H9 (cell line): ENCODE measurements around the gene BEND5. TPM values are rescaled to one million over a fixed set of nuclear protein-coding genes. Genes with fewer than 3 reads are reported as not detected.

ENCODE experiments used
- DNase-seq: peaks from one replicate; pipeline ENCODE4 v3.0.0-alpha.2; 2017
- H2AFZ ChIP-seq: one replicate; pipeline ENCODE4 v1.6.1; 2013; ENCODE audit warnings: mild to moderate bottlenecking, low read length, control low read depth, moderate library complexity
- H2AK5ac ChIP-seq: 2 replicates; pipeline ENCODE4 v1.6.1; 2013; ENCODE audit warnings: low read length, control low read depth, mixed read lengths; ENCODE audit not compliant: insufficient read length
- H2BK120ac ChIP-seq: one replicate; pipeline ENCODE4 v1.6.1; 2013; ENCODE audit warnings: low read depth, mild to moderate bottlenecking, low read length, control low read depth, inconsistent platforms; ENCODE audit not compliant: poor library complexity, severe bottlenecking
- H2BK12ac ChIP-seq: 2 replicates; pipeline ENCODE4 v1.6.1; 2013; ENCODE audit warnings: low read length, control low read depth, mixed read lengths, low read depth; ENCODE audit not compliant: insufficient read length
- H2BK15ac ChIP-seq: 2 replicates; pipeline ENCODE4 v1.6.1; 2013; ENCODE audit warnings: low read depth, low read length, control low read depth
- H2BK20ac ChIP-seq: one replicate; pipeline ENCODE4 v1.6.1; 2013; ENCODE audit warnings: low read depth, mild to moderate bottlenecking, low read length, control low read depth, inconsistent platforms; ENCODE audit not compliant: poor library complexity, severe bottlenecking
- H2BK5ac ChIP-seq: 2 replicates; pipeline ENCODE4 v1.6.1; 2013; ENCODE audit warnings: low read length, control low read depth, mixed read lengths; ENCODE audit not compliant: insufficient read length
- H3K14ac ChIP-seq: 2 replicates; pipeline ENCODE4 v1.6.1; 2013; ENCODE audit warnings: low read length, control low read depth; ENCODE audit not compliant: insufficient read depth
- H3K18ac ChIP-seq: 2 replicates; pipeline ENCODE4 v1.6.1; 2013; ENCODE audit warnings: low read depth, mild to moderate bottlenecking, mixed read lengths, low read length, control low read depth; ENCODE audit not compliant: insufficient read length
- H3K23ac ChIP-seq: 2 replicates; pipeline ENCODE4 v1.6.1; 2013; ENCODE audit warnings: low read length, control low read depth, mixed read lengths, low read depth; ENCODE audit not compliant: insufficient read length
- H3K23me2 ChIP-seq: 2 replicates; pipeline ENCODE4 v1.6.1; 2013; ENCODE audit warnings: low read depth, mild to moderate bottlenecking, mixed read lengths, low read length, control low read depth; ENCODE audit not compliant: insufficient read length, poor library complexity, severe bottlenecking
- H3K27ac ChIP-seq: 2 replicates; pipeline ENCODE4 v1.5.1; 2013; ENCODE audit warnings: low read length, control low read depth, mixed read lengths, low read depth; ENCODE audit not compliant: insufficient read length
- H3K27me3 ChIP-seq: 2 replicates; pipeline ENCODE4 v1.6.1; 2013; ENCODE audit warnings: low read length, control low read depth, inconsistent platforms; ENCODE audit not compliant: insufficient read depth
- H3K4ac ChIP-seq: 2 replicates; pipeline ENCODE4 v1.6.1; 2013; ENCODE audit warnings: low read depth, mild to moderate bottlenecking, control low read depth, inconsistent platforms, low read length, moderate library complexity
- H3K4me1 ChIP-seq: 2 replicates; pipeline ENCODE4 v1.6.1; 2013; ENCODE audit warnings: low read length, control low read depth, inconsistent platforms; ENCODE audit not compliant: insufficient read depth
- H3K4me2 ChIP-seq: 2 replicates; pipeline ENCODE4 v1.6.1; 2013; ENCODE audit warnings: low read length, control low read depth, mixed read lengths; ENCODE audit not compliant: insufficient read length, insufficient read depth
- H3K56ac ChIP-seq: 2 replicates; pipeline ENCODE4 v1.6.1; 2013; ENCODE audit warnings: low read depth, mild to moderate bottlenecking, mixed read lengths, low read length, control low read depth; ENCODE audit not compliant: insufficient read length
- H3K79me1 ChIP-seq: 2 replicates; pipeline ENCODE4 v1.6.1; 2013; ENCODE audit warnings: low read depth, mild to moderate bottlenecking, moderate library complexity, low read length, control low read depth, inconsistent platforms; ENCODE audit not compliant: insufficient read depth, poor library complexity, severe bottlenecking
- H3K79me2 ChIP-seq: 2 replicates; pipeline ENCODE4 v1.6.1; 2013; ENCODE audit warnings: low read length, control low read depth, inconsistent platforms; ENCODE audit not compliant: insufficient read depth
- H3K9ac ChIP-seq: 2 replicates; pipeline ENCODE4 v1.6.1; 2013; ENCODE audit warnings: low read length, control low read depth, mixed read lengths; ENCODE audit not compliant: insufficient read length; ENCODE audit errors: extremely low read depth
- H3K9me3 ChIP-seq: one replicate; pipeline ENCODE4 v1.6.1; 2013; ENCODE audit warnings: low read depth, low read length, inconsistent platforms; ENCODE audit not compliant: control insufficient read depth
- H3T11ph ChIP-seq: one replicate; pipeline ENCODE4 v1.6.1; 2013; ENCODE audit warnings: mild to moderate bottlenecking, low read length, control low read depth, inconsistent platforms
- H4K20me1 ChIP-seq: one replicate; pipeline ENCODE4 v1.6.1; 2013; ENCODE audit not compliant: control insufficient read depth, insufficient read length, insufficient read depth
- H4K5ac ChIP-seq: 2 replicates; pipeline ENCODE4 v1.6.1; 2013; ENCODE audit warnings: low read depth, mild to moderate bottlenecking, mixed read lengths, low read length, control low read depth; ENCODE audit not compliant: insufficient read length
- H4K8ac ChIP-seq: replicated peaks from 2 replicates; pipeline ENCODE4 v1.6.1; 2013; ENCODE audit warnings: low read length, control low read depth, mixed read lengths, low read depth; ENCODE audit not compliant: insufficient read length
- H4K91ac ChIP-seq: 2 replicates; pipeline ENCODE4 v1.6.1; 2013; ENCODE audit warnings: low read depth, mild to moderate bottlenecking, moderate library complexity, mixed read lengths, low read length, control low read depth; ENCODE audit not compliant: insufficient read length
- H3K27ac Mint-ChIP-seq, 3 experiments: 2 replicates in 2 of 3; 3 replicates in 1 of 3; pipeline ENCODE4 v1.8.0; 2020 to 2021; ENCODE audit warnings: mixed read lengths in 3 of 3, mild to moderate bottlenecking in 1 of 3, moderate library complexity in 1 of 3
- H3K27me3 Mint-ChIP-seq: 2 replicates; pipeline ENCODE4 v1.8.0; 2021; ENCODE audit warnings: low read depth, mild to moderate bottlenecking, moderate library complexity, mixed read lengths
- H3K36me3 Mint-ChIP-seq, 3 experiments: 2 replicates in 2 of 3; 3 replicates in 1 of 3; pipeline ENCODE4 v1.8.0; 2020 to 2021; ENCODE audit warnings: low read depth in 3 of 3, mixed read lengths in 3 of 3; ENCODE audit not compliant: insufficient read depth in 1 of 3
- H3K4me1 Mint-ChIP-seq, 2 experiments: 2 replicates each; pipeline ENCODE4 v1.8.0; 2020; ENCODE audit warnings: mixed read lengths in 2 of 2
- H3K4me3 Mint-ChIP-seq, 2 experiments: 2 replicates in 1 of 2; 3 replicates in 1 of 2; pipeline ENCODE4 v1.8.0; 2020 to 2021; ENCODE audit warnings: mild to moderate bottlenecking in 2 of 2, mixed read lengths in 2 of 2, moderate library complexity in 1 of 2
- H3K9me3 Mint-ChIP-seq, 2 experiments: 2 replicates in 1 of 2; 3 replicates in 1 of 2; pipeline ENCODE4 v1.8.0; 2020; ENCODE audit warnings: mild to moderate bottlenecking in 2 of 2, mixed read lengths in 2 of 2, moderate library complexity in 1 of 2
- CTCF ChIP-seq: fragments of 200-600 bp; sonication (generic); conservative IDR thresholded peaks from 3 replicates; pipeline ENCODE4 v1.8.0; 2021; ENCODE audit warnings: antibody characterized with exemption, mild to moderate bottlenecking
- WGBS: extraction: QIAGEN DNeasy Blood & Tissue Kit; methylation state at CpG from one replicate; pipeline ENCODE4 v1.1.7; 2013; ENCODE audit warnings: missing lambda C conversion rate, low lambda C conversion rate, mixed read lengths; ENCODE audit not compliant: insufficient read length; ENCODE audit errors: extremely low coverage; 5-methylcytosine and 5-hydroxymethylcytosine counted together
- total RNA-seq: library from RNA; stranded (reverse); gene quantifications from 2 replicates; pipeline ENCODE4 v1.2.1, GENCODE V29; 2021

The BEND5 gene
- total RNA-seq, 1 experiment from 2014 or later = 4.8 TPM

- H3K18ac ChIP-seq = no peak overlapping the region
- H3K14ac ChIP-seq = no peak overlapping the region; the same call in 1 of the 2 replicates
- no peak overlapping the region for H3K9ac ChIP-seq
- no peak overlapping the region for H4K5ac ChIP-seq
- no peak overlapping the region for H2BK20ac ChIP-seq
- H3K9me3 Mint-ChIP-seq = no peaks in the 10 kb centered on the region; a peak in 1 of 5 replicates
- no peak overlapping the region for H3K4ac ChIP-seq
- H3K56ac ChIP-seq = no peak overlapping the region
- no peak overlapping the region for H2BK15ac ChIP-seq
- no peak overlapping the region for H2AFZ ChIP-seq
- no peaks in the 10 kb centered on the region for H3K4me1 ChIP-seq
- H3K79me1 ChIP-seq = no peaks in the 10 kb centered on the region
- no peak overlapping the region for H3K4me2 ChIP-seq
- H3K27me3 Mint-ChIP-seq = peaks cover 5% of the 10 kb centered on the region; the same call in 1 of the 2 replicates
- H3K36me3 Mint-ChIP-seq = no peaks in the 10 kb centered on the region
- no peaks in the 10 kb centered on the region for H3K79me2 ChIP-seq
- H2BK120ac ChIP-seq = no peak overlapping the region
- no peak overlapping the region for H2BK12ac ChIP-seq
- H4K20me1 ChIP-seq = no peaks in the 10 kb centered on the region
- H2BK5ac ChIP-seq = no peak overlapping the region
- H3K9me3 ChIP-seq = no peaks in the 10 kb centered on the region
- no peak overlapping the region for H4K91ac ChIP-seq
- H3K27ac Mint-ChIP-seq = no peak overlapping the region
- no peaks in the 10 kb centered on the region for H3K27me3 ChIP-seq
- no peaks in the 10 kb centered on the region for H3K23me2 ChIP-seq
- no peak overlapping the region for H4K8ac ChIP-seq
- H3K27ac ChIP-seq = no peak overlapping the region
- no CpG with 5 or more reads among the region's 12 CpGs for WGBS
- H3K4me1 Mint-ChIP-seq = peaks cover 2 to 7% of the 10 kb centered on the region in 2 experiments; a peak in 1 of 4 replicates
- H3T11ph ChIP-seq = no peak overlapping the region
- no peak overlapping the region for H2AK5ac ChIP-seq
- DNase-seq = no peak
- H3K4me3 Mint-ChIP-seq = no peak overlapping the region
- no peak for TF ChIP-seq CTCF
- H3K23ac ChIP-seq = no peak overlapping the region
Observed at GRCh38 chr1:48693674-48694320, 82.9 kb downstream of the BEND5 start.
